Peyer's patch (tissue), 4 donors: Measurements from ENCODE around the gene SLC39A6.

Experiments used
- POLR2A ChIP-seq, 2 donors: fragments of 450-650 bp; IDR thresholded peaks; one replicate each; pipeline ENCODE4 v1.5.1; 2017; ENCODE audit warnings: antibody characterized with exemption in 2 of 2, mild to moderate bottlenecking in 2 of 2, moderate library complexity in 2 of 2
- TF ChIP-seq, protein P1 (sequence below), 6 experiments: fragments of 450-650 bp in 4 of 6; fragments of 200-600 bp in 2 of 6; sonication (generic) in 1 of 6; IDR thresholded peaks; one replicate each; pipeline ENCODE4 v1.5.1; 2017 to 2019; ENCODE audit warnings: antibody characterized with exemption in 6 of 6, mild to moderate bottlenecking in 3 of 6, moderate library complexity in 1 of 6

DNA sequence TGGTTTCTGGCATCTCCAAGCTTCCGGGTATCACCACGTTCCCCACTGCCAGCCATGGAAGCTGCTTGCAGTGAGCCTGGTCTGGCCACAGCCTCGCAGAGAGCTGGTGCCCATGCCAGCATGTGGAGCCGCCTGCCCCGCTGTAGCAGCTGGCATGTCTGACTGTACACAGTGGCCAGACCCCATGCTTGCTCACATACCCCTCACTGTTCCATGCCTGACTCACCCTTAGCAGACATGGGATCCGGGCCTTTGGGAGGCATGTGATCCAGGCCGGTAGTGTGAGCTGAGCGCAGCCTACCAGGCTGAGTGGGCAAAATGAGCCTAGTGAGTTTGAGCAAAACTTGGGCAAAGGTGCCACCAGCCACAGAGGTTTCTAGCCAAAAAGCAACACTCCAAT lies 43.0 kb downstream of the SLC39A6 start:
- TF ChIP-seq, protein P1, sequence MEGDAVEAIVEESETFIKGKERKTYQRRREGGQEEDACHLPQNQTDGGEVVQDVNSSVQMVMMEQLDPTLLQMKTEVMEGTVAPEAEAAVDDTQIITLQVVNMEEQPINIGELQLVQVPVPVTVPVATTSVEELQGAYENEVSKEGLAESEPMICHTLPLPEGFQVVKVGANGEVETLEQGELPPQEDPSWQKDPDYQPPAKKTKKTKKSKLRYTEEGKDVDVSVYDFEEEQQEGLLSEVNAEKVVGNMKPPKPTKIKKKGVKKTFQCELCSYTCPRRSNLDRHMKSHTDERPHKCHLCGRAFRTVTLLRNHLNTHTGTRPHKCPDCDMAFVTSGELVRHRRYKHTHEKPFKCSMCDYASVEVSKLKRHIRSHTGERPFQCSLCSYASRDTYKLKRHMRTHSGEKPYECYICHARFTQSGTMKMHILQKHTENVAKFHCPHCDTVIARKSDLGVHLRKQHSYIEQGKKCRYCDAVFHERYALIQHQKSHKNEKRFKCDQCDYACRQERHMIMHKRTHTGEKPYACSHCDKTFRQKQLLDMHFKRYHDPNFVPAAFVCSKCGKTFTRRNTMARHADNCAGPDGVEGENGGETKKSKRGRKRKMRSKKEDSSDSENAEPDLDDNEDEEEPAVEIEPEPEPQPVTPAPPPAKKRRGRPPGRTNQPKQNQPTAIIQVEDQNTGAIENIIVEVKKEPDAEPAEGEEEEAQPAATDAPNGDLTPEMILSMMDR (IDR thresholded peaks at IDR 0.05): no peak
- TF ChIP-seq POLR2A (IDR thresholded peaks at IDR 0.05): no peak
